Motor neuron (in vitro differentiated cells): Measurements from ENCODE around the gene DIPK1B. TPM values are rescaled to one million over a fixed set of nuclear protein-coding genes. Genes with fewer than 3 reads are reported as not detected.
A peak's percentile ranks its signal among the peaks of the same experiment; 100 is the strongest.

Experiments used
- ATAC-seq, 8 experiments: fragments of 200-7000 bp; cut with Tn5 transposase; replicated peaks in 6 of 8; 2 replicates each; pipeline ENCODE4 v1.8.0; 2021; ENCODE audit warnings: mild to moderate bottlenecking in 8 of 8, moderate library complexity in 8 of 8
- H3K27ac ChIP-seq, 2 donors: fragments of 250-450 bp; sonication (Bioruptor Pico); 2 replicates each; pipeline ENCODE4 v1.9.0; 2021; ENCODE audit warnings: antibody characterized with exemption in 2 of 2, mild to moderate bottlenecking in 2 of 2, moderate library complexity in 1 of 2
- H3K4me1 ChIP-seq, 2 donors: fragments of 250-450 bp; sonication (Bioruptor Pico); replicated peaks in 1 of 2; 2 replicates each; pipeline ENCODE4 v1.6.1; 2021; ENCODE audit warnings: antibody characterized with exemption in 2 of 2, mild to moderate bottlenecking in 2 of 2, moderate library complexity in 1 of 2
- H3K4me3 ChIP-seq, 5 donors: fragments of 250-450 bp; sonication (Bioruptor Pico); 2 replicates each; pipeline ENCODE4 v1.9.0; 2021; ENCODE audit warnings: antibody characterized with exemption in 5 of 5, mild to moderate bottlenecking in 5 of 5, moderate library complexity in 4 of 5
- WGBS, 10 experiments: fragments of 450-650 bp; shearing (Covaris generic); methylation state at CpG; one replicate each; pipeline ENCODE4 v1.0.0; 2022; 5-methylcytosine and 5-hydroxymethylcytosine counted together
- in situ Hi-C, 9 experiments: fragments of 400-800 bp; cut with MboI; loops; one replicate each; pipeline ENCODE4 v1.15.0; 2021; ENCODE audit warnings: low sequenced_read_pairs in 9 of 9, low pct_unique_long_range_greater_than_20kb in 2 of 9; ENCODE audit not compliant: unreplicated experiment in 9 of 9
- total RNA-seq, 8 experiments: library from RNA; unstranded; fragments of 300-600 nt; gene quantifications; 2 replicates each; pipeline versions ENCODE4 v1.2.3 to v1.2.4, GENCODE V29; 2022

The DIPK1B gene
- total RNA-seq, 8 experiments from 2014 or later: 0.92 to 44.3 (median 27.8) TPM

DNA sequence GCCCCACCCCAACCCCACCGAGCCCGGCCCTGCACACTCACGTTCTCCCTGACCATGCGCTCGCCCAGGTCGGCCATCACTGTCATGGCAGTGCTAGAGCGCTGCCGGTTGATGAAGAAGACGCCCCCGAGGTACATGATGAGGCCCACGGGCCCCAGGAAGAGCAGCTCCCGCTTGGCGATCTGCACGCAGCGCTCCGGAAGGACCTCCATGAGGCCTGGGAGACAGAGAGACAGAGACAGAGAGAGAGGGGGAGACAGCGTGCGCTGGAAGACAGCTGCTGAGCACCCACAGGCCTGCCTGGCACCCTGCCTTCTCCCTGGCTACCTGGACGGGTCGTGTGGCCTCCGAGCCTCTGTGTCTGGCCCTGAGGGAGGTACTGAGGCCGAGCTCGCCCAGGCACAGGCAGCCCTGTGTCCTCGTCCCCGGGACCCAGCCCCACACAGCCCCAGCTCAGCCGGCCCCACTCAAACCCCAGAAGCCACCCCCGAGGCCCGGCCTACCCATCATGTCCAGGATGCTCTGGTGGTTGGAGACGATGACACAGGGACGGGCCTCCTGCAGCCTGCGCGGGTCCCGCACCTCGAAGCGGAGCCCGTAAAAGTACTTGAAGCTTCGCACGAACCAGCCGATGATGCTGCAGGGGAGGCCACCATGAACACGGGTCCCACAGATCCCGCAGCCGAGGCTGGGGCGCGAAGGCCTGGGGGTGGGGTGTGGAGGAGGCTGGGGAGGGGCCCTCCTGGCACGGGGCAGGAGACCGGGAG, 35.3 kb upstream of the DIPK1B start:
- no peak overlapping the region for H3K27ac ChIP-seq
- 83% methylated on average over 5 of the region's 46 CpGs; no CpG with 5 or more reads in 9 of the 10 experiments for WGBS, 10 experiments
- H3K4me3 ChIP-seq: no peak overlapping the region
- H3K4me1 ChIP-seq: peaks cover 3 to 14% of the 10 kb centered on the region in 2 donors
- in situ Hi-C loops: no loop called here
- no peak for ATAC-seq

DNA sequence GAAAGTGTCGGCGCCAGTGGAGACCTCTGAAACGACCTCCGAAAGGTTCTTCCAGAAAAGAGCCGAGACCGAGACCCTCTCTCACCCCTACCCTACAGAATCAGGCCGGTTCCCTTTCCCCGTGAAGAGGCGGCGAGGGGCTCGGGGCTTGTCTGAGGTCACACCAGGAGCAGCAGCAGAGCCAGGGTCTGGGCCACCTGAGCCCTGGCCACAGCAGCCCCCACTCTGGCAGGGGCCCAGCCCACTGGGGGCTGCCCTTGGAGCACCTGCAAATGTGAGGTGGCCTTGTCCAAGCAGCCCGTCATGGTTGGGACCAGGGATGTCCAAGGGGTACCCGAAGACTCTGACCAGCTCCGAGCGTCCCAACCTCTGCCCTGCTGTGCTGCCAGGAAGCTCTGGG, 34.3 kb upstream of the DIPK1B start:
- WGBS, 10 experiments: 60 to 100% (median 93%) methylated on average over 1 to 5 of the region's 15 CpGs; no CpG with 5 or more reads in 6 of the 10 experiments
- in situ Hi-C loops: no loop called here
- H3K4me3 ChIP-seq: no peak overlapping the region
- no peak overlapping the region for H3K27ac ChIP-seq
- peaks cover 2 to 11% of the 10 kb centered on the region in 2 donors for H3K4me1 ChIP-seq
- peak in 1 of 8 experiments; percentile 0 for ATAC-seq

DNA sequence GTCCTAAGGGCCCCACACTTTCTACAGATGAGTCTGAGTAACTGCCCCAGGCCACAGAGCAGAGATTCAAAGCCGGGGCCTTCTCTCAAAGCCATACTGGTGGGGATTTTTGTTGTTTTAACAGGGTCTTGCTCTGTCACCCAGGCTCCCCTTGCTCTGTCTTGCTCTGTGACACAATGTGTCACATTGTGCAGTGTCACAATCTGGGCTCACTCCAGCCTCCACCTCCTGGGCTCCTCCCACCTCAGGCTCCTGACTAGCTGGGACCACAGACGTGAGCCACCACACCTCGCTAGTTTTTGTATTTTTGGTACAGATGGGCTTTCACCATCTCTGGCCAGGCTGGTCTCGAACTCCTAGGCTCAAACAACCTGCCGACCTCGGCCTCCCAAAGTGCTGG, 33.7 kb upstream of the DIPK1B start:
- no peak for ATAC-seq
- Histone ChIP-seq H3K27ac (no peak overlapping the region), H3K4me3 (no peak overlapping the region), H3K4me1 (peaks cover 7 to 11% of the 10 kb centered on the region in 2 donors)
- 80 to 90% (median 86%) methylated on average over 1 to 4 of the region's 6 CpGs; no CpG with 5 or more reads in 7 of the 10 experiments for WGBS, 10 experiments
- in situ Hi-C loops: no loop called here

DNA sequence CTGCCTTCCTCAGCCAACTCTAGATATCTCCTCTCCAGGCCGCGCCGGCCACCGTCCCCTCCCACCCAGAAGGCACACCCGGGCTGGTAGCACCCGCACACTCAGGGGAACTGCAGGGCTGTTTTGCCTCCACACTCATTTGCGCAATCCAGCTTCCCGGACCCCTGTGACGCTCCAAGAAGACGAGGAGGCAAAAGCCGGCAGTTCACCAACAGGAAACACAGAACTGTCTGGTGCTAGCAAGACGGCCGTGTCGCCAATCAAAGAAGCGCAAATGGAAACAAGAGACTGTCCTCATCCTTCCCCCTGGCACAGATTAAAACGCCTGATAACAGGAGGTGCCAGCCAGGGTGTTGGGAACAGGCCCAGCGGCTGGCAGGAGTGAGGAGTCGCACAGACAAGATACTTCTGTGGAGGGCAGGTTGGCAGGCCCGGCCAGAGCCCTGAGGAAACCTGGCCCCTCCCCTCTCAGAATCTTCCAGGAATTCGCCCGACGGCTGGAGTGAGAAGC, 32.9 kb upstream of the DIPK1B start:
- WGBS, 10 experiments: 0 to 95% (median 74%) methylated on average over 1 to 10 of the region's 22 CpGs; no CpG with 5 or more reads in 2 of the 10 experiments
- H3K27ac ChIP-seq: no peak overlapping the region
- no peak overlapping the region for H3K4me3 ChIP-seq
- no peak for ATAC-seq
- H3K4me1 ChIP-seq: peaks cover 11 to 14% of the 10 kb centered on the region in 2 donors
- in situ Hi-C loops: no loop called here

DNA sequence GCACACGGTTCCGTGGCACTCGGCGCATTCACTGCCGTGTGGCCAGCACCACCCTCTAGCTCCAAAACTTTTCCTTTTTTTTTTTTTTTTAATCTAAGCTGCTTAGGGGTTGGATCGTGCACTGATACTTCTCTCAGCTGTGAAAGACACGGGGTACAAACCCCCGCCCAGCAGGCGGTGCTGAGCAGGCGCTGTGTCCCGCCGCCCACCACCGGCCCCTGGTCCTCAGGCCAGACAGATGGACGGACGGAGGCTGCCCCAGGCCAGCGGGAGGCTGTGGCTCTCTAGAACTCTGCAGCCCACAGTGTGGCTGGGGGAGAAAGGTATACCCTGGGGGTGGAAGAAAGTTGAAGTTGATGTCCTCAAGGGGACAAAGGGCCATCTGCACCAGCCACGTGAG, 31.3 kb upstream of the DIPK1B start:
- no peak for ATAC-seq
- peaks cover 24 to 29% of the 10 kb centered on the region in 2 donors for H3K4me1 ChIP-seq
- no peak overlapping the region for H3K27ac ChIP-seq
- 81 to 100% (median 94%) methylated on average over 1 to 9 of the region's 17 CpGs; no CpG with 5 or more reads in 6 of the 10 experiments for WGBS, 10 experiments
- in situ Hi-C loops: no loop called here
- no peak overlapping the region for H3K4me3 ChIP-seq

DNA sequence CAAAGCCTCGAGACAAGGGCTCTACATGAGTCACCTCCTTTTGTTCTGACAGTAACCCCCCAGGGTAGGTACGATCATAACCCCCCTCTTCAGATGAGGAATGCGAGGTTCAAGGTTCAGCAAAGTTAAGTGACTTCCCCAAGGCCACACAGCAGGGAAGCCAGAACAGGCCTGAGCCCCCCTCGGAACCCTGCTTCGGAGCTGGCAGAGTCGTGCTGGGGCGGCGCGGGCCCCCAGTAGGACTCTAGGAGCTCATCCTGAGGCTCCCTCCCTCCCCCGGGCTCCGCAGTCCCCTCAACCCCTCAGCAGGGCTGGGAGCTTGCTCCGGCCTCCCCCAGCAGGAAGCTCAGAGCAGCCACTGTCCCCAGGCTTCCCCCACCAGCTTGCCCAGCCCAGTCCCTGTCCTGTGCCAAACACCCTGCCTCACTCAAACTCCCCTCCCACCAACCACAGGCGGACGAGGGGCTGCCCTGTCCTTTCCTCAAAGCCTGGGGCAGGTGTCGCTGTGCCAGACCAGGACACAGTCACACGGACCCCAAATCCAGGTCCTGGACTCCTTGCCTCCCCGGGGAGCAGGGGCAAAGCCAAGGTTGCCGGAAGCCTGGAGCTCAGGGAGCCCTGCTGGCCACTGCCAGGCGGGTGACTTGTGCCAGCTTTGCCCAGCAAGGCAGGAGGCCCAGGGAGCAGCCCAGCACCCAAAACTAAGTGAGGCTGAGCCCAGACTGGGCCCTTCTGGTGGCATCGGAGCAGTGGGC, 30.2 kb upstream of the DIPK1B start:
- Histone ChIP-seq H3K4me3 (no peak overlapping the region), H3K4me1 (peaks cover 34 to 40% of the 10 kb centered on the region in 2 donors), H3K27ac (no peak overlapping the region)
- in situ Hi-C loops: no loop called here
- WGBS, 10 experiments: 68 to 100% (median 100%) methylated on average over 1 to 7 of the region's 20 CpGs; no CpG with 5 or more reads in 5 of the 10 experiments
- no peak for ATAC-seq

DNA sequence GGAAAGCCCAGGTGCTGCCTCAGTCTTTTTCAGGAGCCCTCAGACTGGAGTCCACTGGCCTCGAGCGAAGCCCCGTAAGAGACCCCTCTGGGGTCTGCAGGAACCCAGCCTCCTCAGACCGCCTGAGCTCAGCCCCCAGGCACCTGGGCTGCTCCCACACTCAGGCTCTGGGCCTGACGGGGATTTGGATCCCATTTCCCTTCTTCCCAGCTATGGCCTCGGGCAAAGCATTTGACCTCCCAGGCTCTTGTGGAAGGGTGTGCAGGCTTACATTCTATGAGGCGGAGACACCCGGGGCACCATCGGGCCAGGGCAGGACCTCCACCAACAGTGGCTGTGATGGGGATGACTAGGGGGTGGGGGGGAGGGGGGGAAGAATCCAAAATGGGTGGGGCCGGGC, 29.7 kb upstream of the DIPK1B start:
- WGBS, 10 experiments: 80 to 100% methylated on average over 1 to 2 of the region's 10 CpGs; no CpG with 5 or more reads in 8 of the 10 experiments
- Histone ChIP-seq H3K4me1 (peaks cover 34 to 42% of the 10 kb centered on the region in 2 donors), H3K27ac (no peak overlapping the region), H3K4me3 (no peak overlapping the region)
- in situ Hi-C loops: no loop called here
- peak in 1 of 8 experiments; percentile 6 for ATAC-seq

DNA sequence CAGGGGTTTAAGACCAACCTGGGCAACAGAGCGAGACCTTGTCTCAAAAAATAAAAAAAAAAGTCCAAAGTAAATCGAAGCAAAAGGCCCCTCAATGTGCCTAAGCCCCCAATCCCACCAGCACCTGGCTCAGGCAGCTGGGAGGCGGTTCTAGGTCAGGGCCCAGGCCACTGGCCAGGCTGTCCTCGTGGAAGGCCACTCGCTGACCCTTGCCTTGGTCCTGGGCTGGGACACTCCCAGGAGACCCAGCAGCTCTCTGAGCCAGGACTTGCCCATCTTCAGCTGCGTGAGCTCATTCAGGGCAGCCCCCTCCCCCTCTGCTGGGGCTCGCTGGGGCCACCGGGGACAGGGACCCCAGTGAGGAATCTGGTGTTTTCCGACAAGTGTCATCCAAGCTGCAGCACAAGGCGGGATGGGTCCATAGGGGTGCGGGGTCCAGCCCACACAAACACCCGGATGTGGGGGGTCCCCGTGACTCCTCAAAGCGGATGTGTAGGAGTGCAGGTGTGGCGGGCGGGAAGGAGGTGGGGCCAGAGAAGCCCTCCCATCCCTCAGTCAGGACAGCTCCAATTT, 29.1 kb upstream of the DIPK1B start:
- no peak for ATAC-seq
- Histone ChIP-seq H3K4me1 (peaks cover 34 to 48% of the 10 kb centered on the region in 2 donors), H3K4me3 (no peak overlapping the region), H3K27ac (no peak overlapping the region)
- in situ Hi-C loops: no loop called here
- WGBS, 10 experiments: 20 to 70% (median 40%) methylated on average over 1 to 2 of the region's 16 CpGs; no CpG with 5 or more reads in 5 of the 10 experiments

DNA sequence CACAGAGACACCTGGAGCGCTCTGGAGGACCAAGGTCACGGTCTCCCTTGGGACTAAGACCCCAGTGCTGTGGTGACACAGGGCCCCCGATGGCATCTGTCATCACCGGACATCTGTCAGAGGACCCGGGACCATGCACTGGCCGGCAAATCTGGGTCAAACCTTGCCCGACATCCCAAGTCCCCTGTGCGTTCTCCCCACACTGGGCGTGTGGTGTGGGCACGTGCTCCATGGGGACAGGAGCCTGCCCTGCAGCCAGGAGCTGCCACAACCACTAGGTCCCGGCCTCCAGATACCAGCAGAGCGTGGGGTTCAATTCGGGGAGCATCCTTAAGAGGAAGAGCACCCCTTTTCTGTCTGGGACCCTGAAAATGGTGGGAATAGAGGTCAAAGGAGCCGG, 28.6 kb upstream of the DIPK1B start:
- Histone ChIP-seq H3K4me1 (peaks cover 34 to 48% of the 10 kb centered on the region in 2 donors), H3K4me3 (no peak overlapping the region), H3K27ac (no peak overlapping the region)
- WGBS, 10 experiments: 89 to 100% (median 96%) methylated on average over 2 to 7 of the region's 14 CpGs; no CpG with 5 or more reads in 7 of the 10 experiments
- ATAC-seq: no peak
- in situ Hi-C loops: no loop called here

DNA sequence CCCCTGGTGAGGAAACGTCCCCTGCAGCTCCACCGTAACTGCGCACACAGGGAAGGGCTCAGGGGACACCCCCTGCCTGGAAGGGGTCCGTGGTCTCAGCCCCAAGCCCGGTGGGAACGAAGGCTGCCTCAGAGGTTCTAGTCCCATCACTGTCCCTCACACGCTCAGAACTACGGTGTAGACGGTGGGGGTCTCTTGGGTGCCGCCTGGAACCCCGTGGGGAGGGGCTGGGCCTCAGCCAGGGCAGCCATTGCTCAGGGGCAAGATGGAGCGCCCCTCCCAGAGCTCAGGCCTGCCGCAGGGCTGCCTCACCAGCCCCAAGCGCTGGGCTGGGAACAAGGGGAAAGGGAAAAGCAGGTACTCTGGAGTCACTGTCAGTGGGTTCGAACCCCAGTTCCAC, 28.0 kb upstream of the DIPK1B start:
- Histone ChIP-seq H3K4me3 (no peak overlapping the region), H3K4me1 (peaks cover 34 to 48% of the 10 kb centered on the region in 2 donors), H3K27ac (no peak overlapping the region)
- WGBS, 10 experiments: 60 to 90% (median 74%) methylated on average over 1 to 7 of the region's 15 CpGs; no CpG with 5 or more reads in 6 of the 10 experiments
- in situ Hi-C loops: no loop called here
- ATAC-seq: no peak

DNA sequence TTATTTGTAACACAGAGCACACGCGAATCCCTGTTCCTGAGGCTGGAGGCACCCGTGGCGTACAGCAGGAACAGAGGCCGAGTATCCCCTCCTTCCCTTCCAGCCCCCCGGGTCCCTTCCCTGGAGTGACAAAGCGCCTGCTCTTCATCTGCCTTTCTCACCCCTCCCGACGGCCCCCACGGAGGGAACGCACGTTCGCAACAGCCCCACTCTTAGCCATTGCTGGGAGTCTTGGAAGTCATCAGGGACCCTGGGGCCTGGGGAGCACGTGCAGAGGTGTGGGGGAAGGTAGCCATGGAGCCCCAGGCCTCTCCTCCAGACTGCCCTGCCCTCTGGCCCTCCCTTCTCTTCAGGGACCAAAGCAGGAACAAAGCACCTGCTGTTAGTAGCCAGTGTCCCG, 27.6 kb upstream of the DIPK1B start:
- no peak for ATAC-seq
- in situ Hi-C loops: no loop called here
- 66% methylated on average over 2 of the region's 15 CpGs; no CpG with 5 or more reads in 9 of the 10 experiments for WGBS, 10 experiments

DNA sequence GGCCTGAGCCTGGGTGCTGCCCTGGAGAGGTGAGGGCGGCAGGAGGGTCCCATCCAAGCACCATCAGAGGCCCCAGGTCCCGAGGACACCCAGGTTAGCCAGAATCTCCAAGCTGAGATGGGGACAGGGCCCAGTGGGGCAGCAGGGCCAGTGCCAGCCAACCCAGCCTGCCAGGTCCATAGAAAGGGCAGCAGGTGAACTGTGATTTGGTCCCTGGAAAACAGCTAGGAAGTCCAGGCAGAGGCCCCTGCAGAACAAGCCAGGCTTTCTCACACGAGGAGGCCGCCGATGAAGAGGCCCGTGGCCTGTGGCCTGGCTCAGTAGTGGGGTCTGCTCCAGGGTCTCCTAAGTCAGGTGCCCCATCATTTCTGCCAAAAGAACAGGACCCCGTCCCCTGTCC, 27.2 kb upstream of the DIPK1B start:
- Histone ChIP-seq H3K4me3 (no peak overlapping the region), H3K4me1 (peaks cover 34 to 48% of the 10 kb centered on the region in 2 donors), H3K27ac (no peak overlapping the region)
- ATAC-seq: no peak
- WGBS, 10 experiments: 50 to 83% methylated on average over 2 of the region's 7 CpGs; no CpG with 5 or more reads in 8 of the 10 experiments
- in situ Hi-C loops: no loop called here

More for the DNA sequence above, 27.6 kb upstream of the DIPK1B start:
- Histone ChIP-seq H3K4me1 (peaks cover 34 to 48% of the 10 kb centered on the region in 2 donors), H3K4me3 (no peak overlapping the region), H3K27ac (no peak overlapping the region)
